ENCODE results near the gene SLC4A1AP.

The SLC4A1AP gene

GRCh38 chr2:27663285-27664153 is at the start of gene SLC4A1AP, which contains the start of gene SUPT7L:
SLC4A1AP (plus strand) TSS chr2:27663889; CDS start chr2:27663915, 26 bp downstream.
SUPT7L (minus strand) TSS chr2:27663614; CDS start chr2:27662192, 1,422 bp downstream.
- Mint-ChIP-seq H3K27me3 (ENCODE audit: low read depth) (no peaks in the 10 kb centered on the region), H3K9me3 (no peaks in the 10 kb centered on the region), H3K4me1 (peaks cover 29% of the 10 kb centered on the region), H3K4me3 (peak within 1 kb of the TSS; percentile 98 to 100 (median 99)), H3K27ac (peak within 1 kb of the TSS; percentile 99 to 100 (median 100)), H3K36me3 (ENCODE audit: low read depth) (peaks cover 47% of the 10 kb centered on the region)
- TF ChIP-seq CTCF (IDR thresholded peaks at IDR 0.05; ENCODE audit: unreplicated experiment in 3 of 3), result no peak

GRCh38 chr2:27613985-27614384 is 49.7 kb upstream of the SLC4A1AP start:
- Mint-ChIP-seq H3K4me1 (no peaks in the 10 kb centered on the region), H3K9me3 (no peaks in the 10 kb centered on the region), H3K36me3 (ENCODE audit: low read depth) (peaks cover 64% of the 10 kb centered on the region), H3K4me3 (no peak overlapping the region), H3K27me3 (ENCODE audit: low read depth) (no peaks in the 10 kb centered on the region), H3K27ac (no peak overlapping the region)
- TF ChIP-seq CTCF (IDR thresholded peaks at IDR 0.05; ENCODE audit: unreplicated experiment in 3 of 3), result no peak

- no peaks in the 10 kb centered on the region for H3K9me3 Mint-ChIP-seq
- H3K4me3 Mint-ChIP-seq, result no peak overlapping the region
- no peaks in the 10 kb centered on the region for H3K4me1 Mint-ChIP-seq
- H3K36me3 Mint-ChIP-seq (ENCODE audit: low read depth), result peaks cover 70% of the 10 kb centered on the region
- no peak overlapping the region for H3K27ac Mint-ChIP-seq
- no peak for TF ChIP-seq CTCF (IDR thresholded peaks at IDR 0.05; ENCODE audit: unreplicated experiment in 3 of 3)
- no peaks in the 10 kb centered on the region for H3K27me3 Mint-ChIP-seq (ENCODE audit: low read depth)
These were observed 48.4 kb upstream of the SLC4A1AP start for GRCh38 chr2:27615316-27615715.

GRCh38 chr2:27621524-27621923 is 42.2 kb upstream of the SLC4A1AP start:
- TF ChIP-seq CTCF (IDR thresholded peaks at IDR 0.05; ENCODE audit: unreplicated experiment in 3 of 3), result no peak
- Mint-ChIP-seq H3K9me3 (no peaks in the 10 kb centered on the region), H3K27me3 (ENCODE audit: low read depth) (no peaks in the 10 kb centered on the region), H3K27ac (no peak overlapping the region), H3K36me3 (ENCODE audit: low read depth) (peaks cover 63% of the 10 kb centered on the region), H3K4me3 (no peak overlapping the region), H3K4me1 (no peaks in the 10 kb centered on the region)

GRCh38 chr2:27622921-27623384 is 40.7 kb upstream of the SLC4A1AP start:
- TF ChIP-seq CTCF (IDR thresholded peaks at IDR 0.05; ENCODE audit: unreplicated experiment in 3 of 3), result no peak
- H3K27ac Mint-ChIP-seq, result no peak overlapping the region
- H3K36me3 Mint-ChIP-seq (ENCODE audit: low read depth), result peaks cover 59% of the 10 kb centered on the region
- no peaks in the 10 kb centered on the region for H3K9me3 Mint-ChIP-seq
- H3K27me3 Mint-ChIP-seq (ENCODE audit: low read depth), result no peaks in the 10 kb centered on the region
- H3K4me3 Mint-ChIP-seq, result no peak overlapping the region
- peaks cover 8% of the 10 kb centered on the region for H3K4me1 Mint-ChIP-seq

All from nephron (organoid).